Spinal cord (tissue), 10 donors: ENCODE data around the gene GNAI2. TPM values are rescaled to one million over a fixed set of nuclear protein-coding genes. Genes with fewer than 3 reads are reported as not detected.

Experiments used
- DNase-seq, 6 donors: peaks; one replicate each; pipeline versions ENCODE4 v3.0.0 to v3.0.0-alpha.2; 2013 to 2015; ENCODE audit warnings: low spot score in 6 of 6, low read depth in 4 of 6
- H3K27ac ChIP-seq: one replicate; pipeline ENCODE4 v1.5.1; 2013; ENCODE audit warnings: low read depth, low read length, control low read depth
- H3K27me3 ChIP-seq: one replicate; pipeline ENCODE4 v1.6.1; 2013; ENCODE audit warnings: low read length; ENCODE audit not compliant: control insufficient read depth, insufficient read depth
- H3K36me3 ChIP-seq: one replicate; pipeline ENCODE4 v1.6.1; 2013; ENCODE audit warnings: low read length; ENCODE audit not compliant: control insufficient read depth, insufficient read depth
- H3K4me1 ChIP-seq: one replicate; pipeline ENCODE4 v1.6.1; 2013; ENCODE audit warnings: low read length; ENCODE audit not compliant: control insufficient read depth, insufficient read depth
- H3K4me3 ChIP-seq: one replicate; pipeline ENCODE4 v1.5.1; 2013; ENCODE audit warnings: low read depth, low read length, control low read depth
- H3K9me3 ChIP-seq: one replicate; pipeline ENCODE4 v1.6.1; 2013; ENCODE audit warnings: low read length; ENCODE audit not compliant: control insufficient read depth, insufficient read depth
- WGBS: methylation state at CpG from one replicate; pipeline ENCODE4 v1.1.5; 2013; ENCODE audit warnings: missing lambda C conversion rate; ENCODE audit not compliant: insufficient coverage; 5-methylcytosine and 5-hydroxymethylcytosine counted together
- polyA plus RNA-seq, 2 donors: library from polyadenylated mRNA; unstranded; fragments of 120-200 nt; gene quantifications; one replicate each; pipeline ENCODE4 v1.2.1, GENCODE V29; 2013; ENCODE audit not compliant: insufficient read length in 2 of 2
- total RNA-seq, 2 donors: library from RNA; depleted of rRNA in 1 of 2; stranded (reverse); fragments of 120-200 nt in 1 of 2; fragments of >200 nt in 1 of 2; gene quantifications; one replicate each; pipeline versions ENCODE4 v1.2.3 to v1.2.4, GENCODE V29; 2013 to 2014
- donor health status: healthy.

Gene GNAI2
- total and polyA plus RNA-seq, 4 donors: 123 to 308 (median 264) TPM

DNA sequence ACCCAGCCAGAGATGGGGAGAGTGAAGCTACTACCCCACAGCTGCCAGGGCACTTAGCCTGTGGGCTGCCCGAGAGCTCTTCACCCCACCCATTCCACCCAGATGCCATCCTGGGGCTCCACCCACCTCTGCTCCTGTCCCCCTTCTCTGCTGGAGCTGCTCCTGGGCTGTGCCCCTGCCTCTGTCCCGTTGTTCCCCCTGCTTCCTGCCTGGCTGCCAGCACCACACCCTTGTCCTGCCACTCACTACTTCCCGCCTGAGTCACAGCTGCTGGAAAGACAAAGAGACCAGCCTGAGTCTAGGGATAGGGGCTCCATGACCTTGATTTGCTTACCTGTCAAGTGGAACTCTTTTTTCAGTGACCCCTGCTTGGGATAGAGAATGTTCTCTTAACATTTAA, 12.4 kb downstream of the GNAI2 start:
- no peak for DNase-seq
- Histone ChIP-seq H3K9me3 (no peaks in the 10 kb centered on the region), H3K27me3 (no peaks in the 10 kb centered on the region), H3K4me1 (peaks cover 81% of the 10 kb centered on the region), H3K27ac (peak overlapping the region; percentile 61), H3K36me3 (peaks cover 73% of the 10 kb centered on the region), H3K4me3 (no peak overlapping the region)
- WGBS: 31% methylated on average over 2 of the region's 3 CpGs

DNA sequence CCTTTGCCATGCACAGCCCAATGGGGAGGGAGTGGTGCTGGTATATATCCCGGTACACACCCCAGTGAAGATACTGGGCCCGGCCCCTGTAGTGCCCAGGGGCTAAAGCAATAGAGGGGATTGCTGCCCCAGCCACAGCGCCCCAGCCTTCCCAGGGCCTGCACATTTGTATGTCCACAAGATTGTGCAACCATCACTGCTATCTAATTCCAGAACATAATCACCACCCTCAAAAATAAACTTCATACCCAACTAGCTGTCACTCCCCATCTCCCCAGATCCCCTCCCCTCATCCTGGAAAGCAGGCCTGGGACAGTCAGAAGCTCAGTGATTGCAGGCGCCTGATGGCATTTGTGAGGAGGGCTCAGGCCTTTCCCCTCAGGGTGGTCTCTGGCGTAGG, 13.5 kb downstream of the GNAI2 start:
- H3K36me3 ChIP-seq: peaks cover 79% of the 10 kb centered on the region
- peaks cover 85% of the 10 kb centered on the region for H3K4me1 ChIP-seq
- DNase-seq: no peak
- H3K4me3 ChIP-seq: no peak overlapping the region
- H3K9me3 ChIP-seq: no peaks in the 10 kb centered on the region
- H3K27me3 ChIP-seq: no peaks in the 10 kb centered on the region
- no peak overlapping the region for H3K27ac ChIP-seq
- WGBS: 91% methylated on average over 5 of the region's 5 CpGs

DNA sequence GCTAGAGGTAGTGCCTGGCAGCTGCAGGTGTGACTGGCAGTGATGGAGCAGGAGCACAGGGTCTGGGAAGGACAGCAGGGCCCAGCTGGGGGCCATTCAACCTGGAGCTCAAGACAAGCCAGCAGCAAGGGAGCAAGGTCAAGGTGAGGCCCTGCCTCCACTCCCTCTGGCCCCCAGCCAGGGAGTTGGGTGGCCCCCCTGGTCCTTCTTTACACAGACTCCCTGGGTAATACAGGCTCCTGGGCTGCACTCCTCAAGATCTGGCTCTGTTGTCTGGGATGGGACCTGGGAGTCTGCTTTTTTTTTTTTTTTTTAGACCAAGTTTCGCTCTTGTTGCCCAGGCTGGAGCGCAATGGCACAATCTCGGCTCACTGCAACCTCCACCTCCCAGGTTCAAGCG, 14.5 kb downstream of the GNAI2 start:
- Histone ChIP-seq H3K4me3 (no peak overlapping the region), H3K27ac (no peak overlapping the region), H3K9me3 (no peaks in the 10 kb centered on the region), H3K36me3 (peaks cover 84% of the 10 kb centered on the region), H3K27me3 (no peaks in the 10 kb centered on the region), H3K4me1 (peaks cover 86% of the 10 kb centered on the region)
- no CpG with 5 or more reads among the region's 4 CpGs for WGBS
- no peak for DNase-seq

DNA sequence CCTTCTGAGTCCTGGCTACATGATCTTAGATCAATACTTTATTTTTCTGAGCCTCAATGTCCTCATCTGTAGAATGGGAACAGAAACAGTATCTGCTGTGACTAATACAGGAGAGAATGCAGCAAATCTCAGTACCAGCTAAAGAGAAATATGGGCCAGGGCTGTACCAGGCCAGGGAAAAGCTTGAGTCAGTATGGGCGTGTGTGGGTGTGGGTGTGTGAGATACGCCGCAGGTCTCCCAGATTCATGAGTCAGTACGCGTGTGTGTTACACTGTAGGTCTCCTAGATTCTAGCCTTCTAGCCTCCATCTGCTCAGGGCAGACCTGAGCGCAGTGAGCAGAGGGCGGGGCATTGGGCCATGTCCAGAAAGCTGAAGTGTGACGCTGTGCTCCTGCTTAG, 15.2 kb downstream of the GNAI2 start:
- H3K4me1 ChIP-seq: peaks cover 86% of the 10 kb centered on the region
- H3K4me3 ChIP-seq: no peak overlapping the region
- no peaks in the 10 kb centered on the region for H3K9me3 ChIP-seq
- H3K36me3 ChIP-seq: peaks cover 89% of the 10 kb centered on the region
- 86% methylated on average over 7 of the region's 8 CpGs for WGBS
- no peak overlapping the region for H3K27ac ChIP-seq
- H3K27me3 ChIP-seq: no peaks in the 10 kb centered on the region
- no peak for DNase-seq

DNA sequence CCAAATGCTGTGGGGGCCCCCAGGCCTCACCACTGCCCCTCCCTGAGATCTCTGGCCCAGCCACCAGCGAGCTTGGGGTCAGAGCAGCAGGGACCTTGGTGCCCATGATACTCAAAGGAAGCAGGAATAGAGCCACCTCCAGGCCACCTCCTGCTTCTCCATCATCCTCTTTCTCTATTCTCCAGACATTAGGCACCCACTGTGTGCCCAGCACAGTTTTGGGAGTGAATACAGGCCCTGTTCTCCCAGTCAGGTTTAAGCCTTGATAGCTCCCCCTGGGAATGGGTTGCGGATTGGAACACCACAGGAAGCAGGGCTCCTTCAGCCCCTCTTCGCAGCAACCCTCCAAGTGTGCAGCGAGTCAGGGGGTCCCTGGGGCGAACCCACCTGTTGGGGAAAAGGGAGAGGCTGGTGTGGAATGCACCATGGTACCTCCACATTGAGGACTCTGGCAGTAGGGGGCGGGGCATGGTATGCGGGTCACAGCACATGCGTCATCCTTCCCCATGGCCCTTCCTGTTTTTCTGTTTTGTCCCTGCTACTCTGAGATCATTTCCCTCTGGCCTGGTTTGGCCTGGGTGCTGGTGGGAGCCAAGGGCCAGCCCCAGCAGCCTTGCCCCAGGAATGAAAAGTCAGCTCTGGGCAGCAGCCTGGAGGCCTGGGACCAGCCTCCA, 18.7 kb downstream of the GNAI2 start:
- 88% methylated on average over 6 of the region's 8 CpGs for WGBS
- peaks cover 87% of the 10 kb centered on the region for H3K4me1 ChIP-seq
- no peak overlapping the region for H3K4me3 ChIP-seq
- peaks cover 97% of the 10 kb centered on the region for H3K36me3 ChIP-seq
- peak overlapping the region; percentile 59 for H3K27ac ChIP-seq
- DNase-seq: no peak
- no peaks in the 10 kb centered on the region for H3K9me3 ChIP-seq
- H3K27me3 ChIP-seq: no peaks in the 10 kb centered on the region

DNA sequence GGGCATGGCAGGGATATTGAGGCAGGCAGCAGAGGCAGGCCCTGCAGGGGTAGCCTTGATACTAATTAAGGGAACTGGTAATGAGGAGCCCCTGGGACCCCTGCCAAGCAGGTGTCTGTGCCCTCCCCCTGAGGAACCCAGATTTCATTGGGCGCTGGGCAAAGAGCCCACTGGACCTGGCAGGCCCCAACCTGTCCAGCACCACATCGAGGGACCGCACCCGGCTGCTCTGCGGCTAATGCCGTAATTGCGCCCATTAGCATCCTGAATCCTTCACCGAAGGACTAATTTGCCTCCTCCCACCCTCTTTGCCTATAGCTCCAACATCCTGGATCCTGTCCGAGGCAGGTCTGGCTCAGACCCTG, 19.2 kb downstream of the GNAI2 start:
- Histone ChIP-seq H3K9me3 (no peaks in the 10 kb centered on the region), H3K36me3 (peaks cover 95% of the 10 kb centered on the region), H3K4me1 (peaks cover 87% of the 10 kb centered on the region), H3K27ac (peak overlapping the region; percentile 59), H3K27me3 (no peaks in the 10 kb centered on the region), H3K4me3 (no peak overlapping the region)
- 81% methylated on average over 9 of the region's 9 CpGs for WGBS
- no peak for DNase-seq

DNA sequence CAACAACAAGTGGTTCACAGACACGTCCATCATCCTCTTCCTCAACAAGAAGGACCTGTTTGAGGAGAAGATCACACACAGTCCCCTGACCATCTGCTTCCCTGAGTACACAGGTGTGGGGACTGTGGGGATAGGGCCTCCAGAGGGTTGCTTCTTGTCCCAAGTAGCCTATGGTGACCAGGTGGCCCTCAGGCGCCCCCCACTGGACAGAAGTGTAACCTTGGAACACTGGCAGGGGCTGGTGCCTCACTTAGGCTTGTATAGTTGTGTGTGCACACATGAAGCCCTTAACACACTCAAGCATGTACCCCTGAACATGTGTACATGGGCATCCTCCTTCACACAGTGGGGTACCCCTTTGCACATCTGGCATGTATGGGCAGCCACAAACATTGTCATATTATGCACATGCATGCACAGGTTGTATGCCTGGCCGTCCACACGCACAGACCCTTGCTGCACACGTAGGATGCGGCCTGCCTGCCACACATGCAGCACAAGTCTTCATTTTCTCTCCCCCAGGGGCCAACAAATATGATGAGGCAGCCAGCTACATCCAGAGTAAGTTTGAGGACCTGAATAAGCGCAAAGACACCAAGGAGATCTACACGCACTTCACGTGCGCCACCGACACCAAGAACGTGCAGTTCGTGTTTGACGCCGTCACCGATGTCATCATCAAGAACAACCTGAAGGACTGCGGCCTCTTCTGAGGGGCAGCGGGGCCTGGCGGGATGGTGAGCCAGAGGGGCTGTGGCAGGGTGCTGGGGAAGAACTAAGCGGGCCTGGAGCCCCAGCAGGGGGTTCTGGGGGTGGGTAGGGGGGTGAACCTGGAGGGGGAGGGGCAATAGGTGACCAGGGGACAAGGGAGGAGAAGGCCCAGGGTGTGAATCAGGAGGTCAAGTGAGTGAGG, 21.2 kb downstream of the GNAI2 start:
- Histone ChIP-seq H3K9me3 (no peaks in the 10 kb centered on the region), H3K27ac (peak overlapping the region; percentile 92), H3K36me3 (peaks cover 76% of the 10 kb centered on the region), H3K4me3 (no peak overlapping the region), H3K27me3 (no peaks in the 10 kb centered on the region), H3K4me1 (peaks cover 88% of the 10 kb centered on the region)
- peak in 1 of 6 donors; percentile 43 for DNase-seq
- WGBS: 84% methylated on average over 19 of the region's 20 CpGs

DNA sequence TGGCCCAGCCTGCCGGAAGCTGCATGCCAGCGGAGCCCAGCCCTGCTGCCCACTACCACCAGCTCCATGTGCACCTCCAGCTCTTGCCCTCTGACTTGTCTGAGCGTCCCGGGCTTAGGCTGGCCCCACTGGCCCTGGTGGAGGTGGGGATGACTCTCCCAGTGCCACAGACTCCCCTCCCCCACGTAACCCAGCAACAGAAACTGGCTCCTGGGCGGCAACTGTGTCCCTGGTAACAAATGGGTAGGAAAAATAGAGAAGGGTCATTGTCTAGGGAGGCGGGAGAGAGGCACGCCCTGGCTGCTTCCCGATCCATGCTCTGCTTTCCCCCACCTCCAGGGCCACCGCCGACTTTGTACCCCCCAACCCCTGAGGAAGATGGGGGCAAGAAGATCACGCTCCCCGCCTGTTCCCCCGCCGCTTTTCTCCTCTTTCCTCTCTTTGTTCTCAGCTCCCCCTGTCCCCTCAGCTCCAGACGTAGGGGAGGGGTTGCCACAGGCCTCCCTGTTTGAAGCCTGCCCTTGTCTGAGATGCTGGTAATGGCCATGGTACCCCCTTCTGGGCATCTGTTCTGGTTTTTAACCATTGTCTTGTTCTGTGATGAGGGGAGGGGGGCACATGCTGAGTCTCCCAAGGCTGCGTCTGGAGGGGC, 22.2 kb downstream of the GNAI2 start:
- peak overlapping the region; percentile 92 for H3K27ac ChIP-seq
- no peaks in the 10 kb centered on the region for H3K27me3 ChIP-seq
- H3K9me3 ChIP-seq: no peaks in the 10 kb centered on the region
- peak in 2 of 6 donors; percentile 67 to 77 for DNase-seq
- H3K4me3 ChIP-seq: no peak overlapping the region
- peaks cover 92% of the 10 kb centered on the region for H3K4me1 ChIP-seq
- peaks cover 67% of the 10 kb centered on the region for H3K36me3 ChIP-seq
- WGBS: 30% methylated on average over 5 of the region's 17 CpGs

DNA sequence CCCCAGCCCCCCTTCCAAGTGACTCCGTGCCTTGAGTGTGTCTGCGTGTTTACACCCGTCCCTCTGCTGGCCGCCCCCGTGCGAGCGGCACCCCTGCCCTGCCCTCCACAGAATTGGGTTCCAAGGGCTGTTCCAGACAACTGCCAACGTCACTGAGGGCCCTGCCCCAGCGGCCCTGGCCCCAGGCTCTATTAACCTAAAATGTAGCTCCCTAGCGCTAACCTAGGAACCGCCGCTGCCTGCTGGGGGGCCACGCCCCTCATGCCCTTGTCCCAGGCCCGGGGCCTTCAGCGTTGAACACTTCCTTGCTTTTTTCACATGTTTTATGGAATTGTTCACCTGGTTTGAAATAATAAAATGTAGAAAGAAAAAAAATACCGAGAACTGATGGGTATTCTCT, 23.0 kb downstream of the GNAI2 start:
- peak overlapping the region; percentile 92 for H3K27ac ChIP-seq
- H3K4me1 ChIP-seq: peaks cover 94% of the 10 kb centered on the region
- H3K27me3 ChIP-seq: no peaks in the 10 kb centered on the region
- peaks cover 59% of the 10 kb centered on the region for H3K36me3 ChIP-seq
- H3K9me3 ChIP-seq: no peaks in the 10 kb centered on the region
- DNase-seq: no peak
- 70% methylated on average over 12 of the region's 16 CpGs for WGBS
- H3K4me3 ChIP-seq: no peak overlapping the region
